GM23338 (cell line): ENCODE measurements around the gene NUTM1. TPM values are rescaled to one million over a fixed set of nuclear protein-coding genes. Genes with fewer than 3 reads are reported as not detected.

Experiments used
- ATAC-seq: fragments of 200-7000 bp; cut with Tn5 transposase; 3 replicates; pipeline ENCODE4 v1.9.1; 2020
- DNase-seq: peaks from one replicate; pipeline ENCODE4 v3.0.0-alpha.2; 2015; ENCODE audit warnings: low spot score
- H2AFZ ChIP-seq: fragments of 200-600 bp; sonication (generic); 2 replicates; pipeline ENCODE4 v1.8.0; 2016; ENCODE audit warnings: antibody characterized with exemption, mild to moderate bottlenecking, moderate library complexity
- H3F3A ChIP-seq: fragments of 200-600 bp; sonication (generic); replicated peaks from 2 replicates; pipeline ENCODE4 v1.8.0; 2017; ENCODE audit warnings: antibody characterized with exemption, mixed run types, low read depth
- H3K27ac ChIP-seq: fragments of 200-600 bp; sonication (generic); 2 replicates; pipeline ENCODE4 v1.6.1; 2016; ENCODE audit warnings: low read depth
- H3K27me3 ChIP-seq: fragments of 200-600 bp; sonication (generic); 2 replicates; pipeline ENCODE4 v1.8.0; 2016; ENCODE audit warnings: mild to moderate bottlenecking, mixed run types, moderate library complexity; ENCODE audit not compliant: insufficient read depth
- H3K36me3 ChIP-seq: fragments of 200-600 bp; sonication (generic); 2 replicates; pipeline ENCODE4 v1.8.0; 2016; ENCODE audit warnings: mild to moderate bottlenecking; ENCODE audit not compliant: insufficient read depth
- H3K4me1 ChIP-seq: fragments of 200-600 bp; sonication (generic); 2 replicates; pipeline ENCODE4 v1.8.0; 2016; ENCODE audit warnings: mild to moderate bottlenecking, moderate library complexity; ENCODE audit not compliant: insufficient read depth
- H3K4me2 ChIP-seq: fragments of 200-600 bp; sonication (generic); 2 replicates; pipeline ENCODE4 v1.7.1; 2017; ENCODE audit warnings: mixed run types
- H3K4me3 ChIP-seq: fragments of 200-600 bp; sonication (generic); 2 replicates; pipeline ENCODE4 v1.6.1; 2016; ENCODE audit warnings: mixed run types
- H3K79me2 ChIP-seq: fragments of 200-600 bp; sonication (generic); replicated peaks from 2 replicates; pipeline ENCODE4 v1.8.0; 2017; ENCODE audit warnings: mild to moderate bottlenecking; ENCODE audit not compliant: insufficient read depth
- H3K9me2 ChIP-seq: fragments of 200-600 bp; sonication (generic); 2 replicates; pipeline ENCODE4 v1.8.0; 2017; ENCODE audit not compliant: insufficient read depth
- H4K20me1 ChIP-seq: fragments of 200-600 bp; sonication (generic); replicated peaks from 2 replicates; pipeline ENCODE4 v1.8.0; 2017; ENCODE audit warnings: mild to moderate bottlenecking; ENCODE audit not compliant: insufficient read depth
- H3K27ac Mint-ChIP-seq: 2 replicates; pipeline ENCODE4 v1.8.0; 2020; ENCODE audit warnings: inconsistent platforms, mild to moderate bottlenecking, moderate library complexity, mixed read lengths
- H3K27me3 Mint-ChIP-seq: 3 replicates; pipeline ENCODE4 v1.8.0; 2022; ENCODE audit warnings: low read depth, mild to moderate bottlenecking, moderate library complexity, mixed read lengths, inconsistent platforms; ENCODE audit not compliant: insufficient read depth, poor library complexity
- H3K36me3 Mint-ChIP-seq: 3 replicates; pipeline ENCODE4 v1.8.0; 2021; ENCODE audit warnings: low read depth, mild to moderate bottlenecking, inconsistent platforms, moderate library complexity, mixed read lengths
- H3K4me1 Mint-ChIP-seq: 3 replicates; pipeline ENCODE4 v1.8.0; 2020; ENCODE audit warnings: mild to moderate bottlenecking, inconsistent platforms, mixed read lengths
- H3K4me3 Mint-ChIP-seq: 3 replicates; pipeline ENCODE4 v1.8.0; 2021; ENCODE audit warnings: moderate library complexity, mild to moderate bottlenecking, inconsistent platforms, mixed read lengths
- H3K9me3 Mint-ChIP-seq: 3 replicates; pipeline ENCODE4 v1.8.0; 2020; ENCODE audit warnings: moderate library complexity, mild to moderate bottlenecking, inconsistent platforms, mixed read lengths
- CREB1 ChIP-seq: fragments of 250-450 bp; sonication (Bioruptor Pico); IDR thresholded peaks from 2 replicates; pipeline ENCODE4 v1.5.0; 2020; ENCODE audit warnings: low read depth, mild to moderate bottlenecking, moderate library complexity
- EZH2phosphoT487 ChIP-seq: fragments of 200-600 bp; sonication (generic); IDR thresholded peaks from one replicate; pipeline ENCODE4 v1.8.1; 2018; ENCODE audit warnings: antibody characterized with exemption; ENCODE audit not compliant: unreplicated experiment
- POLR2AphosphoS5 ChIP-seq: IDR thresholded peaks from 2 replicates; pipeline ENCODE4 v1.6.1; 2016; ENCODE audit warnings: antibody characterized with exemption, low read depth
- STAT1 ChIP-seq: IDR thresholded peaks from one replicate; pipeline ENCODE4 v1.6.1; 2016; ENCODE audit warnings: antibody characterized with exemption; ENCODE audit not compliant: unreplicated experiment
- ZNF114 ChIP-seq: fragments of 250-450 bp; sonication (Bioruptor Pico); IDR thresholded peaks from 2 replicates; pipeline ENCODE4 v1.5.0; 2020; ENCODE audit warnings: mild to moderate bottlenecking, moderate library complexity
- polyA plus RNA-seq: library from polyadenylated mRNA; unstranded; fragments of >200 nt; fragmentation: Nextera tagmentation; extraction: Ambion mirVana; gene quantifications from 2 replicates; pipeline ENCODE4 v1.2.1, GENCODE V29; 2016
- total RNA-seq: library from RNA; depleted of rRNA; stranded (reverse); fragments of >200 nt; shearing (Covaris generic); gene quantifications from 2 replicates; pipeline ENCODE4 v1.2.3, GENCODE V29; 2014
- TF ChIP-seq, protein P1 (sequence below): fragments of 250-450 bp; sonication (Bioruptor Pico); IDR thresholded peaks from 2 replicates; pipeline ENCODE4 v1.5.0; 2020; ENCODE audit warnings: mild to moderate bottlenecking, moderate library complexity
- TF ChIP-seq, protein P2 (sequence below): IDR thresholded peaks from 2 replicates; pipeline ENCODE4 v1.6.1; 2016; ENCODE audit warnings: antibody characterized with exemption

The NUTM1 gene
- total and polyA plus RNA-seq, 2 experiments from 2014 or later: 0.16 to 1.2 TPM

DNA sequence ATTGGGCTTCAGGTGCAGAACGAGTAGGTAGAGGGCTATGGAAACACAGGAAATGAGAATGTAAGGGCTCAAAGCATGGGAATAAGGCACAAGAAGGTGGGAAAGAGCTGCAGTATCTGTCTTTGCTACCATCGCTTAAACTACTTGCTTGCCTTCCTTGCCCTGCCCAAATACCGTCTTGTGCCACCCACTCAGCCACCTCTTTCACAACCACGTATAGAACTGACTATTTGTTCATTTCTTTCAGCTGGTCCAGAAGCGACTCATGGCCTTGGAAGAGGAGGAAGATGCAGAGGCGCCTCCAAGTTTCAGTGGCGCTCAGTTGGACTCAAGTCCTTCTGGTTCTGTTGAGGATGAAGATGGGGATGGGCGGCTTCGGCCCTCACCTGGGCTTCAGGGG is 12.1 kb downstream of the NUTM1 start (continued):
- TF ChIP-seq, protein P1, sequence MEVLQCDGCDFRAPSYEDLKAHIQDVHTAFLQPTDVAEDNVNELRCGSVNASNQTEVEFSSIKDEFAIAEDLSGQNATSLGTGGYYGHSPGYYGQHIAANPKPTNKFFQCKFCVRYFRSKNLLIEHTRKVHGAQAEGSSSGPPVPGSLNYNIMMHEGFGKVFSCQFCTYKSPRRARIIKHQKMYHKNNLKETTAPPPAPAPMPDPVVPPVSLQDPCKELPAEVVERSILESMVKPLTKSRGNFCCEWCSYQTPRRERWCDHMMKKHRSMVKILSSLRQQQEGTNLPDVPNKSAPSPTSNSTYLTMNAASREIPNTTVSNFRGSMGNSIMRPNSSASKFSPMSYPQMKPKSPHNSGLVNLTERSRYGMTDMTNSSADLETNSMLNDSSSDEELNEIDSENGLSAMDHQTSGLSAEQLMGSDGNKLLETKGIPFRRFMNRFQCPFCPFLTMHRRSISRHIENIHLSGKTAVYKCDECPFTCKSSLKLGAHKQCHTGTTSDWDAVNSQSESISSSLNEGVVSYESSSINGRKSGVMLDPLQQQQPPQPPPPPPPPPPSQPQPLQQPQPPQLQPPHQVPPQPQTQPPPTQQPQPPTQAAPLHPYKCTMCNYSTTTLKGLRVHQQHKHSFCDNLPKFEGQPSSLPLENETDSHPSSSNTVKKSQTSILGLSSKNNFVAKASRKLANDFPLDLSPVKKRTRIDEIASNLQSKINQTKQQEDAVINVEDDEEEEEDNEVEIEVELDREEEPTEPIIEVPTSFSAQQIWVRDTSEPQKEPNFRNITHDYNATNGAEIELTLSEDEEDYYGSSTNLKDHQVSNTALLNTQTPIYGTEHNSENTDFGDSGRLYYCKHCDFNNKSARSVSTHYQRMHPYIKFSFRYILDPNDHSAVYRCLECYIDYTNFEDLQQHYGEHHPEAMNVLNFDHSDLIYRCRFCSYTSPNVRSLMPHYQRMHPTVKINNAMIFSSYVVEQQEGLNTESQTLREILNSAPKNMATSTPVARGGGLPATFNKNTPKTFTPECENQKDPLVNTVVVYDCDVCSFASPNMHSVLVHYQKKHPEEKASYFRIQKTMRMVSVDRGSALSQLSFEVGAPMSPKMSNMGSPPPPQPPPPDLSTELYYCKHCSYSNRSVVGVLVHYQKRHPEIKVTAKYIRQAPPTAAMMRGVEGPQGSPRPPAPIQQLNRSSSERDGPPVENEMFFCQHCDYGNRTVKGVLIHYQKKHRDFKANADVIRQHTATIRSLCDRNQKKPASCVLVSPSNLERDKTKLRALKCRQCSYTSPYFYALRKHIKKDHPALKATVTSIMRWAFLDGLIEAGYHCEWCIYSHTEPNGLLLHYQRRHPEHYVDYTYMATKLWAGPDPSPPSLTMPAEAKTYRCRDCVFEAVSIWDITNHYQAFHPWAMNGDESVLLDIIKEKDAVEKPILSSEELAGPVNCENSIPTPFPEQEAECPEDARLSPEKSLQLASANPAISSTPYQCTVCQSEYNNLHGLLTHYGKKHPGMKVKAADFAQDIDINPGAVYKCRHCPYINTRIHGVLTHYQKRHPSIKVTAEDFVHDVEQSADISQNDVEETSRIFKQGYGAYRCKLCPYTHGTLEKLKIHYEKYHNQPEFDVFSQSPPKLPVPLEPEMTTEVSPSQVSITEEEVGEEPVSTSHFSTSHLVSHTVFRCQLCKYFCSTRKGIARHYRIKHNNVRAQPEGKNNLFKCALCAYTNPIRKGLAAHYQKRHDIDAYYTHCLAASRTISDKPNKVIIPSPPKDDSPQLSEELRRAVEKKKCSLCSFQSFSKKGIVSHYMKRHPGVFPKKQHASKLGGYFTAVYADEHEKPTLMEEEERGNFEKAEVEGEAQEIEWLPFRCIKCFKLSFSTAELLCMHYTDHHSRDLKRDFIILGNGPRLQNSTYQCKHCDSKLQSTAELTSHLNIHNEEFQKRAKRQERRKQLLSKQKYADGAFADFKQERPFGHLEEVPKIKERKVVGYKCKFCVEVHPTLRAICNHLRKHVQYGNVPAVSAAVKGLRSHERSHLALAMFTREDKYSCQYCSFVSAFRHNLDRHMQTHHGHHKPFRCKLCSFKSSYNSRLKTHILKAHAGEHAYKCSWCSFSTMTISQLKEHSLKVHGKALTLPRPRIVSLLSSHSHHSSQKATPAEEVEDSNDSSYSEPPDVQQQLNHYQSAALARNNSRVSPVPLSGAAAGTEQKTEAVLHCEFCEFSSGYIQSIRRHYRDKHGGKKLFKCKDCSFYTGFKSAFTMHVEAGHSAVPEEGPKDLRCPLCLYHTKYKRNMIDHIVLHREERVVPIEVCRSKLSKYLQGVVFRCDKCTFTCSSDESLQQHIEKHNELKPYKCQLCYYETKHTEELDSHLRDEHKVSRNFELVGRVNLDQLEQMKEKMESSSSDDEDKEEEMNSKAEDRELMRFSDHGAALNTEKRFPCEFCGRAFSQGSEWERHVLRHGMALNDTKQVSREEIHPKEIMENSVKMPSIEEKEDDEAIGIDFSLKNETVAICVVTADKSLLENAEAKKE (CRISPR knock-in tag): no peak
- TF ChIP-seq POLR2AphosphoS5 (no peak), CREB1 (CRISPR knock-in tag) (no peak)

DNA sequence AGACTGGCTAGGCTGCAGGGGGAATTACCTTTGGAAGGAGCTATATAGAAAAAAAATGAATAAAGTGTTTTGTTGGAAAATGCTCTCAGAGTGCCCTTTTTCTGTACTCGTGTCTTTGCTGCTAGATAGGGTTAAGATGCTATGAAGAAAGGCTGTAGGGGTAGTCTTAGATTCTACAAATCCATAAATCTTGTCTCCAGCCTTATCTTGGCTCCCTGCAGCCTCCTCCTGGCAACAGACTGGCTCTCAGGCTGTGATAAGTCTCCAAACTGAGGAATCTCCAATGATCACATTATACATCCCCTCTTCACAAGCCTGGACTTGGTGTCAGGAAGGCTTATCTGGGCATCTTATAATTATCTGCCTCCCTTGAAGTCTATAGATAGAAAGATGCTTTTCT is 14.5 kb downstream of the NUTM1 start:
- Histone ChIP-seq H3K4me2 (no peak overlapping the region), H3F3A (no peaks in the 10 kb centered on the region)
- TF ChIP-seq STAT1 (no peak), EZH2phosphoT487 (no peak), POLR2AphosphoS5 (no peak), CREB1 (CRISPR knock-in tag) (no peak), ZNF114 (CRISPR knock-in tag) (no peak)
- TF ChIP-seq, protein P2, sequence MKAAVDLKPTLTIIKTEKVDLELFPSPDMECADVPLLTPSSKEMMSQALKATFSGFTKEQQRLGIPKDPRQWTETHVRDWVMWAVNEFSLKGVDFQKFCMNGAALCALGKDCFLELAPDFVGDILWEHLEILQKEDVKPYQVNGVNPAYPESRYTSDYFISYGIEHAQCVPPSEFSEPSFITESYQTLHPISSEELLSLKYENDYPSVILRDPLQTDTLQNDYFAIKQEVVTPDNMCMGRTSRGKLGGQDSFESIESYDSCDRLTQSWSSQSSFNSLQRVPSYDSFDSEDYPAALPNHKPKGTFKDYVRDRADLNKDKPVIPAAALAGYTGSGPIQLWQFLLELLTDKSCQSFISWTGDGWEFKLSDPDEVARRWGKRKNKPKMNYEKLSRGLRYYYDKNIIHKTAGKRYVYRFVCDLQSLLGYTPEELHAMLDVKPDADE: no peak
- TF ChIP-seq, protein P1 (CRISPR knock-in tag): no peak

More for the DNA sequence above, 14.5 kb downstream of the NUTM1 start:
- H3K4me1 Mint-ChIP-seq: peaks cover 18% of the 10 kb centered on the region
- no peak for ATAC-seq
- no peak overlapping the region for H2AFZ ChIP-seq
- no peaks in the 10 kb centered on the region for H3K9me2 ChIP-seq
- no peaks in the 10 kb centered on the region for H3K27me3 ChIP-seq
- H3K4me3 Mint-ChIP-seq: no peak overlapping the region
- H3K36me3 ChIP-seq: peaks cover 17% of the 10 kb centered on the region
- H3K36me3 Mint-ChIP-seq: peaks cover 73% of the 10 kb centered on the region
- no peak overlapping the region for H3K4me3 ChIP-seq
- 0 out of 2 replicates have a peak, but pooled peaks cover 4% of the 10 kb centered on the region for H3K4me1 ChIP-seq
- no peak overlapping the region for H3K27ac ChIP-seq
- no peaks in the 10 kb centered on the region; the same call in 2 of the 3 replicates for H3K9me3 Mint-ChIP-seq
- no peaks in the 10 kb centered on the region for H4K20me1 ChIP-seq
- H3K27me3 Mint-ChIP-seq: peaks cover 7% of the 10 kb centered on the region
- H3K79me2 ChIP-seq: no peaks in the 10 kb centered on the region
- no peak overlapping the region for H3K27ac Mint-ChIP-seq
- DNase-seq: no peak
